AG09319 (cell line): ENCODE data around the gene MED20.
"Not testable (repeated sequence)": the region's sequence is repeated elsewhere in the genome, so short reads cannot be mapped to it uniquely, and the experiment has no call there.

Source experiments
- DNase-seq: peaks from one replicate; pipeline ENCODE4 v3.0.0-alpha.2; 2010; ENCODE audit warnings: low read depth; ENCODE audit errors: extremely low read depth
- TF ChIP-seq, protein P1 (sequence below): IDR thresholded peaks from 2 replicates; pipeline ENCODE4 v1.5.1; 2011; ENCODE audit warnings: low read depth, mild to moderate bottlenecking, inconsistent platforms, low read length, moderate library complexity

Gene MED20

DNA sequence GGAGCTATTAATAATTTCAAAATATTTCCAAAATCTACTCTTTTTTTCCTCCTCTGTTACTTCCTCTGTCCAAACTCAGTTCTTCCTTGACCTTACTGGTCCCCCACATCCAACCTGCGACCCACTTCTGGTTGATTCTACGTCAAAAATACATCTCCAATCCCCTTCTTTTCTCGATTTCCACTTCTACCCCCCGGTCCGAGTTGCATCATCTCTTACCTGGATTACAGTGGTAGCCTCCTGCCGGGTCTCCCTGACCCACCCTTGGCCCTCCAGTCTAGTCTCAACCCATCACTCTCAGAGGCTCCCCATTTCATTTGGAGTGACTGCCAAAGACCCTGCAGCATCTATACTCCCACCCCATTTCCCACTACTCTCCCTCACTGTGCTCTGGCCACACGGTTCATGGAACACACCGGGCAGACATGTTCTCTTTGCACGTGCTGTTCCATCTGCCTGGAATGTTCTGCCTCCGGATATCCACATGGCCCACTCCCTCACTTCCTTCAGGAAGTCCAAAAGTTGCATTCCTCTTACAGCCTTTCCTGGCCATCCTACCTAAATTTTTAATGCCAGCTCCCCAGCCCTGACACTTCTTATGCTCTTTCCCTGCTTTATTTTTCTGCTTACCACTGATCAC, 26.8 kb upstream of the MED20 start:
- no peak for DNase-seq
- TF ChIP-seq, protein P1, sequence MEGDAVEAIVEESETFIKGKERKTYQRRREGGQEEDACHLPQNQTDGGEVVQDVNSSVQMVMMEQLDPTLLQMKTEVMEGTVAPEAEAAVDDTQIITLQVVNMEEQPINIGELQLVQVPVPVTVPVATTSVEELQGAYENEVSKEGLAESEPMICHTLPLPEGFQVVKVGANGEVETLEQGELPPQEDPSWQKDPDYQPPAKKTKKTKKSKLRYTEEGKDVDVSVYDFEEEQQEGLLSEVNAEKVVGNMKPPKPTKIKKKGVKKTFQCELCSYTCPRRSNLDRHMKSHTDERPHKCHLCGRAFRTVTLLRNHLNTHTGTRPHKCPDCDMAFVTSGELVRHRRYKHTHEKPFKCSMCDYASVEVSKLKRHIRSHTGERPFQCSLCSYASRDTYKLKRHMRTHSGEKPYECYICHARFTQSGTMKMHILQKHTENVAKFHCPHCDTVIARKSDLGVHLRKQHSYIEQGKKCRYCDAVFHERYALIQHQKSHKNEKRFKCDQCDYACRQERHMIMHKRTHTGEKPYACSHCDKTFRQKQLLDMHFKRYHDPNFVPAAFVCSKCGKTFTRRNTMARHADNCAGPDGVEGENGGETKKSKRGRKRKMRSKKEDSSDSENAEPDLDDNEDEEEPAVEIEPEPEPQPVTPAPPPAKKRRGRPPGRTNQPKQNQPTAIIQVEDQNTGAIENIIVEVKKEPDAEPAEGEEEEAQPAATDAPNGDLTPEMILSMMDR: no peak

GRCh38 chr6:41943456-41943855, 22.5 kb upstream of the MED20 start:
- TF ChIP-seq, protein P1: no peak
- no peak for DNase-seq

- not testable (repeated sequence) for DNase-seq
These were observed 21.9 kb upstream of the MED20 start for GRCh38 chr6:41942882-41943281.

DNA sequence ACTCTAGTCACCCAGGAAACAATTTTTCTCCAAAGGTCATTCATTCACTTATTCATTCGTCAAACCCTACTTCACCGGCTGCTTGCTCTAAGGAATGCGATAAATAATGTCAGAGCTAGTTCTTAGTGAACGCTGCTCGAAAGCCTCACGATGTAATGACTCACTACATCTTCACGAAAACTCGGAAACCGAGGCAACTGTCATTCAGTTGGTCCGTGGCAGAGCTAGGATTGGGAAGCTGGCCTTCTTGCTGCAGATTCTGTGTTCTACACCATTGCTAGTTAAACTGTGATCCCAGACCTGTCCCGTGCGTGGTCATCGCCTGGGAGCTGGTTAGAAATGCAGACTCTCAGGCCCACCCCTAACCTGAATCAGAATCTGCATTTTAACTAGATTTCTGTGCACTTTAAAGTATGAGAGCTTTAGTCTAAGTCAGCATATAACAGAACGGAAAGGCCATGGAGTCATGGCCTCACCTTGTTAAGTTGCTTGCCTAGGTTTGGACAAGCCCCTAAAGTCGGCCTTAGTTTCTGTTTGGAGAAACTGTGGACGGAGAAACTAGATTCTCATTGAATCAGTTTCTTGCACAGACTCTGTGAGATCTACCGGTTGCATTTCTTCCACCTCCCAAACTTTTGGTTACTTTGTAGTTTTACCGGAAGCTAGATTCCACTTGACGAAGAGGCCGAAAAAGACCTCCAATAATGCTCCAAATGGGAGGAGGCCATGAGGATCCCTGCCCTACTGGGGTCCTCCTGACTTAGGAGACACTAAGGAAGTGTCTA, 21.3 kb upstream of the MED20 start:
- TF ChIP-seq, protein P1: no peak
- DNase-seq: no peak

GRCh38 chr6:41941280-41942066, 20.5 kb upstream of the MED20 start, which contains the start of gene CCND3:
Gene CCND3 (minus strand): TSS chr6:41941808. CDS start chr6:41941649, 159 bp downstream.
- peak; percentile 67 for DNase-seq
- TF ChIP-seq, protein P1: no peak

- TF ChIP-seq, protein P1: no peak; the same call in 1 of the 2 replicates
- DNase-seq: no peak
These were observed 19.9 kb upstream of the MED20 start for GRCh38 chr6:41940759-41941279.

- TF ChIP-seq, protein P1: no peak
- DNase-seq: no peak
These were observed 19.2 kb upstream of the MED20 start for GRCh38 chr6:41939848-41940758.
